GM21515 (cell line): ENCODE data around the gene ANKEF1.
"Not testable (repeated sequence)": the region's sequence is repeated elsewhere in the genome, so short reads cannot be mapped to it uniquely, and the experiment has no call there.

Experiments used
- ATAC-seq: cut with Tn5 transposase; IDR thresholded peaks from one replicate; pipeline ENCODE4 v1.9.1; 2021; ENCODE audit not compliant: unreplicated experiment

Gene ANKEF1

DNA sequence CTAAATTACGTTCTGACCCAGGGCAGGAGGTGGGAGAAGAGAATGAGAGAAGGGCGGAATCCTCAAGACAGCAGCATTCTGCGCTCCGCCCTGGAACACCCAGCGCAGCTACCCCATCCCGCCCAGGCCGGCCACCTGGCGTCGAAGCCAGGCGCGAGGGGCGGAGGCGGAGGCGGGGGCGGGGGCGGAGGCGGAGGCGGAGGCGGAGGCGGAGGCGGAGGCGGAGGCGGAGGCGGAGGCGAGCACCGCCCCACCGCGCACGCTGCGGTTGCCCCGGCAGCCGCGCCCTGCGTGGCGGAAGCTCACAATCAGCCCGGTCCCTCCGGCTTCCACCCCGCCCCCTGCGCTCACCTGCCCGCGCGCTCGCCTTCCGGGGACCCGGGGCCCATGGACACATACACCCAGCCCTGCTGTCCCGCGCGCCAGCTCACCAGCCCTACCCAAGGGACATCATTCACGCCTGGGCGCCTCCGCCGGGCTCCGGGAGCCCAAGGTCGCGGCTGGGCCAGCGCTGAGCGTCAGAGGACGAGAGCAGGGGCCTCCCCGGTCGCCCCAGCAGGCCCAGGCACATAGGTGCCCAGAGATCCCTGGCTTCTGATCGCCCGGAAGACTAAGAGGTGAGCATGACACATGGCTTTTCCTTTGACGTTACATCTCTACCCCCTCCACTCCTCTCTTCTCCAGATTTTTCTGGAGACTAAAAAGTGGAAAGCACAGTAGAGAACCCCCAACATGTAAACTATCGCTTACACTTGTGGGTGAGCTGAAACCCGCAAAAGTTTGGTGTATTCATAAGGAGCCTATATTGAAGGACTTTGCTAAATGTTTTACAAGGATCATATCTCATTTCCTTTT, at the start of gene ANKEF1:
TSS of gene ANKEF1 (plus strand) at position 271 of the 855 bp plus-strand sequence. CDS start 3,315 bp downstream, outside the sequence.
- ATAC-seq, result peak; percentile 98

DNA sequence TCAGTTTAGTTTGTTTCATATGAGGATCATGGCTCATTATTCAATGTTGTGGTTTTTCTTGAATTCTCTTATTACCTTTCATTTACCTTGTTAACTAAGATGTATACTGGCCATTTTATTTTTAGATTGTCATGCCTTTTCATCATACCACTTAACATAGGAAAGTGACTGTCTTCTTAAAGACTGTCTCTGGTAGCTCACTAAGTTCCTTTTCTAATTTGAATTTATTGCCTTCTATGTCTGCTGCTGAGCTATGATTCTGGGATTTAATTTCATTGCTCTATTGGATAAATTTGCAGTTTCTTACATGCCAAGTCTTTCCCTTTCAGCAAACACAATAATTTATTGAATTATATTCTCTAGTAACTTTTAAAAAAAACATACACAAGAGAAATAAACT, 49.5 kb upstream of the ANKEF1 start:
- no peak for ATAC-seq

DNA sequence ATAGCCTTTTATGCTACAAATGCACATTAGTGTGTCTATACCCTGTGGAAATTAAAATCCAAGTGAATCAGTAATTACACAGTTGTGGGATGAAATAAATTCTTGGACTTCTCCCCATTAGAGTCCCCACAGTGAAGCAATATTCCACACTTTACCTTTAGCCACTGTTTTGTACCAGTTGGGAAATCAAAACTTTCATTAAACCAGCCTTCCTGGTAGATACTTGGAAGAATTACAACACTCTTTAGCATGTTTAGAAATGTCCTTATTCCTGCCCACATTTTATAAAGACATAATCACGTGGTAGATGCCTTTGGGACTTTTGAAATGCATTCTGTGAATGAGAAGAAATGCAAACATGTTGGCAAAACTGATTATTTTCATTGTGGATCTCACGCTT, 49.0 kb upstream of the ANKEF1 start:
- no peak for ATAC-seq

DNA sequence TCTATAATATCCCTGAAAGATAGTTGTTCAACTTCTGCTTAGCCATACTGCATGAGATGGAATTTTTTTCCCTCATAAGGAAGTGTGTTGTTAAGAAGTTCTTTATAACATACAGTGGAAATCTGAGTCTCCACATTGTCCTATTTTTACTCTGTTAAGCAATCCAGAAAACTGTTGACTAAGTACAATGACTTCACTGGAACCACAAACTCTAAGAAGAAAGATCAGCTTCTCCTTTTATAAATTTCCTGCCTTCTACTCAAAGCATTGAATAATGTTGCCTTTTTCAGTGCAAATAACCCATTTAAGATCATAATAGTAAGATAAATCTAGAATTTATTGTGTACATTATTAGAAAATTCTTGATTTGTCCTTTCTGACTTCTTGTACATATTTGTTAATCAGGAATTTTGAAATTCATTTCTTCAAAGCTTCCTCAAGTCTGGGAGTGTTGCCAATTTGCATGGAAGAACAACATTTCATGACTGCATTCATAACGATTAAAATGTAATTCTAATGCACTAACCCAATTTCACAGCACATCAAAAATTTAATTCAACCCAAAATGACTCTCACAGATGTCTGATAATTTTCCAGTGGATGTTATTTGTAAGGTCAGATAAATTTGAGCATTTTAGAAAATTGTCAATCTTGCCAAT, 45.6 kb upstream of the ANKEF1 start:
- ATAC-seq, result no peak

DNA sequence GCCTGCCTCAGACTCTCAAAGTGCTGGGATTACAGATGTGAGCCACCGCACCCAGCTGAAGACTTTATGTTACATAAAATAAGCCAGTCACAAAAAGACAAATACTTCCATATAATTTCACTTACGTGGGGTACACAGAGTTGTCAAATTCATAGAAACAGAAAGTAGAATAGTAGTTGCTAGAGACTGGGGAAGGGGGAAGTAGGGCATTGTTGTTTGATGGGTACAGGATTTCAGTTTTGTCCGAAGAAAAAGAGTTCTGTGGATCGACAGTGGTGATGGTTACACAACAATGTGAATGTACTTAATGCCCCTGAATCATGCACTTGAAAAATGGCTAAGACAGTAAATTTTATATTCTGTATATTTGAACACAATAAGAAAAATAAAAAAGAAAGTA, 41.6 kb upstream of the ANKEF1 start:
- no peak for ATAC-seq

DNA sequence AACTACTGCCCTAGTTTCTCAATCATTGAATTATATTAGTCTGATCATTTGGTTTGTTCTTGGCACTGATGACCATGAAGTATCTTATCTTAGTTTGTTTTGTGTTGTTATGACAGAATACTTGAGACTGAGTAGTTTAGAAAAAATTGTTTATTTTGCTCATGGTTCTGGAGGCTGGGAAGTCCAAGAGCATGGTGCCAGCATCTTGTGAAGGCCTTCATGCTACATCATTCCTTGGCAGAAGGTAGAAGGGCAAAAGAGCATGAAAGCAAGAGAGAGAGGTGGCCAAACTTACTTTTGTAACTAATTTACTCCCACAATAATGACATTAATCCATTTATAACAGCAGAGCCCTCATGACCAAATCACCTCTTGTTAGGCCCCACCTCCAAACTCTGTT, 40.1 kb upstream of the ANKEF1 start:
- no peak for ATAC-seq

DNA sequence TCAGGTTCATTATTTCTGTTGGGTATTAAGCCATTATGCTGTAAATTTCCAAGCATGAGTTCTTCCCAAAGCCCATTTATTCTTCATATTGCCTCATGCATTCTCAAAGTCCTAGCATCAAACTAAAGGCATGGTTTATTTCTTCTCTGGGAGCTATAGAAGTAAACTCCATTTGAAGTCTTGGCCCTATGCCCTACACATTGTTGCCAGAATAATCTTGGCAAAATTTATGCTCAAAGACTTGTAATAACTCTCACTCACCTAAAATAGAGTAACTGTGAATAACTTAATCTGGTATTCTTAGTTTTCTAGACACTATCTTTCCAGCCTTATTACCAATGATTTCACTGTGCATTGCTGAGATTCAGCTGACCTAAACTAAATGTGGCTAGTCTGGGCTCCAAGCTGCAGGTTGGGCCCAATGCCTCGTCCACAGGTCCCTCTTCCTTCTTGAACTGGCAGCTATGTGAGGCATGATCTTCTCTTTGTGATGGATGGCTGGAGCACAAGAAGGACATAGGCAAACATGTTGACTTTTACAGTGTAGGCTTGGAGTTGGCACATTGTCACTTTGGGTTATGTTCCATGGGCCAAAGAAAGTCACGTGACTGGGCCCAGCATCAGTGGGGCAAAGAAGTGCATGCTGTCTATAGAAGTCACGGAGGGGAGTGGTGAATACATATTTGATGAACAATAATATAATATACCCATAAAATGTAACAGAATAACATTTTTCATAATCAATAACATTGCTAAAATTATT, 39.1 kb upstream of the ANKEF1 start:
- no peak for ATAC-seq

DNA sequence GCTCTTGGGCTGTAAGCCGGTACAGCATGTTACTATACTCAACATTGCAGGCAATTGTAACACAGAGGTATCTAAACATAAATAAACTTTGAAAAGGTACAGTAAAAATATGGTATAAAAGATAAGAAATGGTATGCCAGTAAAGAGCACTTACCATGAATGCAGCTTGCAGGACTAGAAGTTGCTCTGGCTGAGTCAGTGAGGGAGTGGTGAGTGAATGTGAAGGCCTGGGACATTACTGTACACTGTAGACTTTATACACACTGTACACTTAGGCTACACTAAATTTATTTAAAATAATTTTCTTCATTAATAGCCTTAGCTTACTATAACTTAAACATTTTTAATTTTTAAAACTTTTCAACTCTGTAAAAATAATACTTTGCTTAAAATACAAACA, 37.8 kb upstream of the ANKEF1 start:
- ATAC-seq, result no peak

DNA sequence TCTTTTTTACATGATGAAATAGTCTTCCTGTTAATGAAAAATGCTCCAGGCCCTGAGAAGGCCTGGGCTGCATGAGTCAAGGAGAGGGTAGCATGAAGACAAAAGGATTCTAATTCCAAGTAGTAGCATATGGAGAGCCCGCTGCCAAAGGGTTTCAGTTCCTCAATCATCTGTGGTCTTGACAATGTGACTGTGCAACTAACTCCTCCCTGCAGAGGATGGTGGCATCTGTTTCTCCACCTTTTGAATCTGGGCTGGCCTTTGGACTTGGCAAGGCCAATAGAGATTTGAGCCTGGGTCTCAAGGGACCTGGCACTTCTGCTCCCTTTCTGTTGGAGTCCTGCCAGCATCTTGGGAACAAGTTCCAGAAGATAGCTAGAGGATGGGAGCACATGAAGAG, 35.1 kb upstream of the ANKEF1 start:
- ATAC-seq, result no peak

DNA sequence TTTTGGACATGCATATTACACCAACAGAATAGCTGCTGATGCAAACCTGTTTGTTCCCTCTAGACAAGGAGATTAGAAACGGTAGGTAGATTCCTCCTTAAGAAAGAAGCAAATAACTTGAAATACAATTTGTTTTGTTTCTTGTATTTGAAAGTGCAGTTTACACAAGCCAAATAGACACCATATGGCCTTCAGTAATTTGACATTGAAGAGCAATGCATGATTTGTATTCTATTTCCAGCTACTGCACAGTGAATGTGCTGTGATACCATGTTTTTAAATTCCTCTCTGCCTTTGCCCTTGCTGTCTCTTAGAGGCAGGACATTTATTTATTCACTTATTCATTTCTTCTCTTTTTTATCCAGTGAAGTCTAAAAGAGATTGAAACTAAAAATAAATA, 31.9 kb upstream of the ANKEF1 start:
- ATAC-seq, result no peak

DNA sequence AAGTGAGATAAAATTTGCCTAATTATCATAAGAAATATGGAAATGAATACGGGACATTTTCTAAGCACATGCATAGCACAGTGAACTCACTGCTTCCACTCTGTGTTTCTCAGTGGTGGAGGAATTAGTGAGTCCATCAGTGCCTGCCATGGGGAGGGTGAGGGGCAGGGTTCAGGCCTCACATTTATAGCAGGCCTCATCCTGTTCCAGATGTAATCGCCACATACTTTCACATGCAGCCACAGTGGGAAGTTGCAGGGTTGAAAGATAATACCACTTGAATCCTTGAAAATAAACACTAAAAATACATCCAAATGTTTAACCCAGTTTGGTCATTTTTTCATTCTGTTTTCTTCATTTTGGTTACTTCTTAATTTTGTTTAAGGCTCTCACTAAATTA, 29.9 kb upstream of the ANKEF1 start:
- no peak for ATAC-seq

DNA sequence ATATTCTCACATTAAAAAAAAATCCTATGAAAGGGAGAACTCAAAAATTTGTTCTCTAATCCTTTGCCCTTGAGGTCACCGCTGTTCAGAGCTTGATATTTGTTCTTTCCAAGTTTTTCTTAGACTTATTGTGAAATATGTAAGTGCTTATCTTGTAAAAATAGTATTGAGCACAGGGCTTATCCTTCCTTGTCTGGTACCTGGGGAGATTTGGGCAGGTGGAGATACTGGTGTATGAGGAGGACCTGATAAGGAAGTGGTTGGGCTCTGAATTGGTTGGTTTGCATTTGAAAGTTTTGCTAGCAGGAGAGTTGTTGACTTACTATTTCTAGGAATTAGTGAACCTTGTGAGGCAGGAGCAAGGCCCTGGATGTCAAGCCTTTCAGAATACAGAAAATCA, 28.9 kb upstream of the ANKEF1 start:
- ATAC-seq, result no peak

DNA sequence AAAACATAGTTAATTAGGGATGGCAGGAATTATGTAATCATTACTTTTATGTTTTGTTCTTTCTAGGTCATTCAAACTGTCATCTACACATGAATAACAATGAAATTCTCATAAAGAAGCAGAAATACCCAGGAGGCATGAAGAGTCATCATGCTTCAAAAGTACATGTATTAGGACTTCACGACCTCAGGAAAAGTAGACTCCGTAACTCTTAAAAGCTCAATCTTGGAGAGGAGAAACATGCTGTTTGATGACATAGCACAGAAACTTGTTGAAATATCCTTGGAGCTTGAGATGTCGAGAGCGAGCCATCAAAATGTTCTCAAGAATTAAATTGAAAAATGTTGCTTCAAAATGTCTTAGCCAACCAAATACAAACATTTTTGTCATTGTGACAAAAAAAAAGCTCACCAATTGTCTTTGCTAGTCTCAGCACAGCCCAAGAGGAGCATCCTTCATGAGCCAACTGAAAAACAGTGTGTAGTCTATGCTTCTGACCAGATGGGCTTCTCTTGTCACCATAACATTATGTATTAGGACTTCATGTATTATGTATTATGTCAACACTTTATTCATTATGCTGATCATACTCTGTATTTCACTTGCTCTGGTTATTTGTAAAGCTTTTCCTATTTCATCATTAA, 28.2 kb upstream of the ANKEF1 start:
- ATAC-seq, result no peak

DNA sequence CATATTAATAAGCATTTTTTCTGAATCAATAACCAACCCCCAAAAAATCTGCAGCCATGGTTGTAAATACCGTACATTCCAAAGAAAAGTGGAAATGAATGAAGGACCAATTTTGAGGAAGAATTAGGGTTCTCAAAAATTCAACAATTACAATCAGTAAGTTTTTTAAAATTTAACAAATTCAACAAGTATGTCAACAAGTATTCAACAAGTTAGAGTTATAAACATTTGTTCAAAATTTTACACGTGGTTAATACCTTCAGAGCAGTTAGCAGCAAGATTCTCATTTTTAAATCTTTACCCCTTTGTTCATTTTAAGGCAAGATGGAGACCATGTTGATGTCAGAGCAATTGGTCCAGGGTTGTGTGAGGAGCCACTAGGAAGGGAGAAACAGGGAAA, 27.6 kb upstream of the ANKEF1 start:
- no peak for ATAC-seq

DNA sequence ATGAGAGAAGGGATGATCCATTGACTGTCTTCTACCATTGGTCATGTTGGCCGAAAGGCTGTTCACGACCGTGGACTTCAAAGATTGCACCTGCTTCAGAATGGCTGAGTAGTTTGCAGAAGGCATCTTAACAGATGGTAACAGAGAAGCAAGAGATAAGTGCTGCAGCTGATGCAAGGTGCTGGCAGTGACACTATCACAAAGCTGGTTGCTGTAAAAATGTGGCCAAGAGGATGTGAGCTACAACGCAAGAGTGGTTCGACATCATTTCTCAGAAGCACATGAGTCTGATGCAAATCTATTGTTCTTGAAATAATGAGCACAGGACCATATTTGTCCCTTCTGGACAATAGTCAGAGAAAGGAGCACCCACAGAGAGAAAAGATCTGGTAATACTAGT, 27.0 kb upstream of the ANKEF1 start:
- ATAC-seq, result no peak

DNA sequence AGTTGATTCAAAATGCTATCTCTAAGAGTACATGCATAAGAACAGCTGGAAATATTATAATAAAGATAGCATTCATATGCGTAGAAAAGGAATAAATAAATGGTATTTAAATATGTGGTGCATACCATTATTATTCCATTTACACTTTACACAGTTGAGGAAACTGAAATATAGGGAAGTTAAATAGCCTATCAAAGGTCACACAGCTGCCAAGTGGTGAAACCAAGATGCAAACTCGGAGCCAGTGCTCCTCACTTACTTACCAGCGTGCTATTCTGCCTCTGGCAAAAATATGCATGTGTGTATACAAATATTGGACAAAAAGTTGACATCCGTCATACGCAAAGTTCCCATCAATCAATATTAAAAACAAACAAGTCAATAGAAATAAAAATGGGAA, 22.3 kb upstream of the ANKEF1 start:
- ATAC-seq, result no peak

DNA sequence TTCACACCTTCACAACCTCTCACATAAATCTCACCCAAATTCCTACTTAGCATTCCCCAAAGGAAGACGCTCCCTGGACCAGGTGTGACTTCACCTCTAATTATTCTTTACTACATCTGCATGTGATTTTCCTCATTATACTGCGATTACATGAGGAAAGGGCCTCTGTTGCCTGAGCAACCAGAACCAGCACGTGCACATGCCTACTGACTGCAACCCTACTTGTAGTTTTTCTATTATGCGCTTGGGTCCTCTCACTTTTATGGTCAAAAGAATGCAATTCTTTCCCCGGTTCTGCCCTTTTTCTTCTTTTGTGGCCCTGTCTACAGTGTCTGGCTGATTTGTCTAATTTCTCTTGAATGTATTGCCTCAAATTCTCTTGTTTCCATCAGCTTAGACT, 20.4 kb upstream of the ANKEF1 start:
- no peak for ATAC-seq

DNA sequence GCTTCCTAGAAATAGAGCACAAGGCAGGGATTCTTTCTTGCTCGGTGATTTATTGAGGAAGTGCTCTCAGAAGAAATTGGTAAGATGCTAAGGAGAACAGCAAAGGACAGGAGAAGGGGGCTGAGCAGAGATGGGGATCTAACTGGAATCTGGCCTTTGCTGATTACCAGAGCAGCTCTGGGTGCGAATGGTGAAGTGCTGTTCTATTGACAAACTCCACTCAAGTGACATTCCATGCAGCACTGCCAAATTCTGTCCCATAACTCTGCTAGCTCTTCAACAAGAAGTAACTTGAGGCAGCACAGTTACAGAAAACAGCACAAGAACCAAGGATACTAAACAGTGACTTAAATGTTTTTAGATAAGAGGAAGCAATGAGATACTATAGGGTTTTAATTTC, 13.8 kb upstream of the ANKEF1 start:
- no peak for ATAC-seq

DNA sequence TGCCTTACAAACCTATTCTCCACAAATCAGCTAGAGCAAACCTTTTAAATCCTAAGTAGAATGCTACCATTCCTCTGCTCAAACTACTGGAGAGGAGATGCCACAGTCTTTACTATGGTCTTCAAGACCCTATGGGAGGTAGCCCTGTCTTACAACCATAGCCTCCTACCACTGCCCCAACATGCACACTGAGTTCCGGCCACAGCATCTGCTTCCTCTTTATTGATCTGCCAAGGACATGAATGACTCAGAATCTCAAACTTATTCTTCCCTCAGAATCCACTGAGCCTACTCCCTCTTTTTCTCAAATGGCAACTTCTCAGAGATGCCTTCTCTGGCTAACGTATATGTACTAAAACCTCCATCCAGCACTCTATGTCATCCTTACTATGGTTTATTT, 12.2 kb upstream of the ANKEF1 start:
- ATAC-seq, result no peak

DNA sequence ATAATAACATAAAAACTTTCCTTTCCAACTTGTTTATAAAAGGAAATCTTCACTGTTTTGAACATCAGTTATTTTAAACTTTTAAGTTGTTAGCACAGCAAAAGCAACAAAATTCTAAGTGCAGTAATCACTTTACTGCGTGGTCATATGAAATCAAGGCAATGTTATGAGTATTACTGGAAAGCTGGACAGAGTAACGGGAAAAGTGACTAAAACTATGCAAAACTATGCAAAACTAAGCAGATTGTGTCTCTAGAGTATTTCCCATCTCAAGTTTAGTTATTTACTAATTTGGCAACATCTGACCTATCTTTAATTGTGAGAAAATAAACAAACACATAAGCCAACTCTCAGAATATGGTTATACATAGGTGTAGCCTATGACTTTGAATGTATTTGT, 10.9 kb upstream of the ANKEF1 start:
- no peak for ATAC-seq

DNA sequence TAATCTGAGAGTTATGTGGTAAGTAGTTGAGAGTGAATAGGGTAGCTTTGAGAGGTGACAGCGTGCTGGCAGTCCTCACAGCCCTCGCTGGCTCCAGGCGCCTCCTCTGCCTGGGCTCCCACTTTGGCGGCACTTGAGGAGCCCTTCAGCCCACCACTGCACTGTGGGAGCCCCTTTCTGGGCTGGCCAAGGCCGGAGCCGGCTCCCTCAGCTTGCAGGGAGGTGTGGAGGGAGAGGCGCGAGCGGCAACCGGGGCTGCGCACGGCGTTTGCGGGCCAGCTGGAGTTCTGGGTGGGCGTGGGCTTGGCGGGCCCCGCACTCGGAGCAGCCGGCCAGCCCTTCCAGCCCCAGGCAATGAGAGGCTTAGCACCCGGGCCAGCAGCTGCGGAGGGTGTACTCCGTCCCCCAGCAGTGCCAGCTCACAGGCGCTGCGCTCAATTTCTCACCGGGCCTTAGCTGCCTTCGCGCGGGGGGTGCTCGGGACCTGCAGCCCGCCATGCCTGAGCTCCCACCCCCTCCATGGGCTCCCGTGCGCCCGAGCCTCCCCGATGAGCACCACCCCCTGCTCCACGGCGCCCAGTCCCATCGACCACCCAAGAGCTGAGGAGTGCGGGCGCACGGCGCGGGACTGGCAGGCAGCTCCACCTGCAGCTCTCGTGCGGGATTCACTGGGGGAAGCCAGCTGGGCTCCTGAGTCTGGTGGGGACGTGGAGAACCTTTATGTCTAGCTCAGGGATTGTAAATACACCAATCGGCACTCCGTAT, 3.2 kb upstream of the ANKEF1 start:
- not testable (repeated sequence) for ATAC-seq
